Putamen (tissue), 1 donor: ENCODE data around the gene CDH22.

ENCODE experiments used
- DNase-seq: peaks from one replicate; pipeline ENCODE4 v3.0.0-alpha.2; 2016; ENCODE audit warnings: low spot score

Gene CDH22

GRCh38 chr20:46214824-46215488 is 93.3 kb downstream of the CDH22 start:
- DNase-seq = no peak

GRCh38 chr20:46213946-46214823 is 94.1 kb downstream of the CDH22 start:
- no peak for DNase-seq

GRCh38 chr20:46212876-46213275 is 95.4 kb downstream of the CDH22 start:
- DNase-seq = no peak

GRCh38 chr20:46212252-46212651 is 96.0 kb downstream of the CDH22 start:
- no peak for DNase-seq

- DNase-seq = no peak
These were observed 97.0 kb downstream of the CDH22 start for GRCh38 chr20:46211331-46211722.

GRCh38 chr20:46210672-46211330 is 97.5 kb downstream of the CDH22 start:
- DNase-seq = no peak

- no peak for DNase-seq
These were observed 98.2 kb downstream of the CDH22 start for GRCh38 chr20:46209930-46210671.

- no peak for DNase-seq
These were observed 100.5 kb downstream of the CDH22 start for GRCh38 chr20:46207793-46208192.

- no peak for DNase-seq
These were observed 101.2 kb downstream of the CDH22 start for GRCh38 chr20:46206992-46207549.

GRCh38 chr20:46206025-46206424 is 102.3 kb downstream of the CDH22 start:
- DNase-seq = no peak

- DNase-seq = no peak
These were observed 102.9 kb downstream of the CDH22 start for GRCh38 chr20:46205349-46205748.

GRCh38 chr20:46204594-46205186 is 103.6 kb downstream of the CDH22 start:
- no peak for DNase-seq

- DNase-seq = no peak
These were observed 104.8 kb downstream of the CDH22 start for GRCh38 chr20:46203510-46203837.

GRCh38 chr20:46202766-46203509 is 105.4 kb downstream of the CDH22 start:
- DNase-seq = peak; percentile 23

GRCh38 chr20:46200582-46201570 is 107.4 kb downstream of the CDH22 start:
- peak; percentile 41 for DNase-seq

- DNase-seq = no peak
These were observed 109.1 kb downstream of the CDH22 start for GRCh38 chr20:46199198-46199597.

GRCh38 chr20:46196990-46197389 is 111.3 kb downstream of the CDH22 start:
- DNase-seq = no peak

- DNase-seq = peak; percentile 36
These were observed 112.8 kb downstream of the CDH22 start for GRCh38 chr20:46195264-46196036.

- no peak for DNase-seq
These were observed 113.9 kb downstream of the CDH22 start for GRCh38 chr20:46194409-46194808.
